MCF 10A (cell line): ENCODE measurements around the gene GPR89A. TPM values are rescaled to one million over a fixed set of nuclear protein-coding genes. Genes with fewer than 3 reads are reported as not detected.
"Not testable (repeated sequence)": the region's sequence is repeated elsewhere in the genome, so short reads cannot be mapped to it uniquely, and the experiment has no call there.

Source experiments
- BruUV-seq: library from RNA; stranded (reverse); fragments of 400-500 nt; replicated peaks from 2 replicates; lab custom pipeline; 2021; lab: Mats Ljungman, UMichigan
- CTCF ChIA-PET: fragments of 300-600 bp; sonication (Branson Sonifier 250); formaldehyde crosslinking; extraction: SDS; loops from one replicate; lab custom pipeline; 2021; ENCODE audit warnings: antibody characterized with exemption, inconsistent platforms; lab: Yijun Ruan, JAX
- POLR2A ChIA-PET: fragments of 300-600, 350-650 bp; sonication (Branson Sonifier 250); formaldehyde crosslinking; extraction: SDS; loops from one replicate; lab custom pipeline; 2020; ENCODE audit warnings: antibody characterized with exemption, inconsistent platforms; lab: Yijun Ruan, JAX
- DNase-seq: peaks from one replicate; pipeline ENCODE4 v3.0.0-alpha.2; 2018; ENCODE audit not compliant: unreplicated experiment
- H3K27ac Mint-ChIP-seq: one replicate; pipeline ENCODE4 v1.8.0; 2022; ENCODE audit warnings: mild to moderate bottlenecking, low read depth, mixed read lengths; ENCODE audit not compliant: unreplicated experiment
- H3K27me3 Mint-ChIP-seq: one replicate; pipeline ENCODE4 v1.8.0; 2022; ENCODE audit warnings: mixed read lengths; ENCODE audit not compliant: insufficient read depth, unreplicated experiment
- H3K36me3 Mint-ChIP-seq: one replicate; pipeline ENCODE4 v1.8.0; 2022; ENCODE audit warnings: mild to moderate bottlenecking, moderate library complexity, mixed read lengths; ENCODE audit not compliant: insufficient read depth, unreplicated experiment
- H3K4me1 Mint-ChIP-seq: one replicate; pipeline ENCODE4 v1.8.0; 2022; ENCODE audit warnings: mixed read lengths; ENCODE audit not compliant: insufficient read depth, unreplicated experiment
- H3K4me3 Mint-ChIP-seq: one replicate; pipeline ENCODE4 v1.8.0; 2022; ENCODE audit warnings: mild to moderate bottlenecking, moderate library complexity, mixed read lengths; ENCODE audit not compliant: unreplicated experiment
- H3K9me3 Mint-ChIP-seq: one replicate; pipeline ENCODE4 v1.8.0; 2022; ENCODE audit warnings: mixed read lengths; ENCODE audit not compliant: unreplicated experiment
- intact Hi-C: fragments of 100-400 bp; cut with micrococcal nuclease; formaldehyde crosslinking; loops from 2 replicates; pipeline ENCODE4 v1.14.1; 2022
- total RNA-seq: library from RNA; stranded (reverse); gene quantifications from 2 replicates; pipeline ENCODE4 v1.2.3, GENCODE V29; 2022

Gene GPR89A
- total RNA-seq, 1 experiment from 2014 or later, result 45.2 TPM

DNA sequence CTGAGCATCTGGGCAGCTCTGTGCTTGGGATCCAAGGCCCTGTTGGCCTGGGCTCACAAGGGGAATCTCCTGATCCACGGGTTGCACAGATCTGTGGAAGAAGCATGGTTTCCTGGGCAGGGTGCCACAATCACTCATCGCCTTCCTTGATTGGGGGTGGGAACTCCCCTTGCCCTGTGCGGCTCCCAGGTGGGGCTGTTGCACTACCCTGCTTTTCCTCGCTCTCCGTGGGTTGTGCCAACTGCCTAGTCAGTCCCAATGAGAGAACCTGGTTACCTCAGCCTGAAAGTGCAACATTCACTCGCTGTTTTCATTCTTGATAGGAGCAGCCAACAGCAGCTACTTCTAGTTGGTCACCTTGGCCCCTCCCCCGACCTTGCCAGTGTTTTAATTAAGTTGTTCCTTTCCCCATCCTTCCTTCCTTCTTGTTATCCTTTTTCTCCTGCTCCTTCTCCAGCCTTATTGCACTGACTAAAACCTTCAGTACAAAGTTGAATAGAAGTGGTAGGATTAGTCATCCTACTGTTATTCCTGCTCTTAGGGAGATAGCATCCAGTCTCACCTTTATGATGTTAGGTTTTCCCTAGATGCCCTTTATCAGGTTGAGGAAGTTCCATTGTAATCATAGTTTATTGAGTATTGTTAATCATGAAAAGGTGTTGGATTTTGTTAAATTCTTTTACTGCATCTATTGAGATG is 48.6 kb downstream of the GPR89A start:
- CTCF ChIA-PET, H3K4me1 Mint-ChIP-seq: not testable (repeated sequence)

GRCh38 chr1:145662502-145662901 is 54.7 kb downstream of the GPR89A start:
- intact Hi-C loops, result not testable (repeated sequence)

More for the DNA sequence above, 48.6 kb downstream of the GPR89A start:
- POLR2A ChIA-PET, DNase-seq, H3K27me3 Mint-ChIP-seq, H3K9me3 Mint-ChIP-seq, BruUV-seq, H3K27ac Mint-ChIP-seq, H3K4me3 Mint-ChIP-seq, intact Hi-C loops: not testable (repeated sequence)
- peaks cover 20% of the 10 kb centered on the region for H3K36me3 Mint-ChIP-seq

DNA sequence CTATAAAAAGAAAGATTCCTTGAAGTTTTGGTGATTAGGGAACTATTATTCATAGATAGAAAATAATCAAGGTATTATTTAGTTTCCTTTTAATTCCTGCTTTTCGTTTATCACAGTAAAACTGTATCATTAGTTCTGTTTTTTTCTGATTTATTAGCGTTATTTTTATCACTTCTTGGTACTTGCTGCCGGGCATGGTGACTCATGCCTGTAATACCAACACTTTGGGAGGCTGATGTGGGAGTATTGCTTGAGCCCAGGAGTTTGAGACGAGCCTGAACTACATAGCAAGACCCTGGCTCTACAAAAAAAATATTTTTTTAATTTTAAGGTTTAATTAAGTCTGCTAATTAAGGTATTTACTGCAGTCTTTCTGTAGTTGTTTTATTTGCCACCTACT is 57.2 kb downstream of the GPR89A start:
- not testable (repeated sequence) for H3K27ac Mint-ChIP-seq
- H3K36me3 Mint-ChIP-seq, result peaks cover 19% of the 10 kb centered on the region

More at GRCh38 chr1:145662502-145662901, 54.7 kb downstream of the GPR89A start:
- H3K9me3 Mint-ChIP-seq, BruUV-seq, CTCF ChIA-PET, H3K27ac Mint-ChIP-seq, H3K4me3 Mint-ChIP-seq, H3K27me3 Mint-ChIP-seq, DNase-seq, H3K4me1 Mint-ChIP-seq, POLR2A ChIA-PET: not testable (repeated sequence)
- peaks cover 19% of the 10 kb centered on the region for H3K36me3 Mint-ChIP-seq

DNA sequence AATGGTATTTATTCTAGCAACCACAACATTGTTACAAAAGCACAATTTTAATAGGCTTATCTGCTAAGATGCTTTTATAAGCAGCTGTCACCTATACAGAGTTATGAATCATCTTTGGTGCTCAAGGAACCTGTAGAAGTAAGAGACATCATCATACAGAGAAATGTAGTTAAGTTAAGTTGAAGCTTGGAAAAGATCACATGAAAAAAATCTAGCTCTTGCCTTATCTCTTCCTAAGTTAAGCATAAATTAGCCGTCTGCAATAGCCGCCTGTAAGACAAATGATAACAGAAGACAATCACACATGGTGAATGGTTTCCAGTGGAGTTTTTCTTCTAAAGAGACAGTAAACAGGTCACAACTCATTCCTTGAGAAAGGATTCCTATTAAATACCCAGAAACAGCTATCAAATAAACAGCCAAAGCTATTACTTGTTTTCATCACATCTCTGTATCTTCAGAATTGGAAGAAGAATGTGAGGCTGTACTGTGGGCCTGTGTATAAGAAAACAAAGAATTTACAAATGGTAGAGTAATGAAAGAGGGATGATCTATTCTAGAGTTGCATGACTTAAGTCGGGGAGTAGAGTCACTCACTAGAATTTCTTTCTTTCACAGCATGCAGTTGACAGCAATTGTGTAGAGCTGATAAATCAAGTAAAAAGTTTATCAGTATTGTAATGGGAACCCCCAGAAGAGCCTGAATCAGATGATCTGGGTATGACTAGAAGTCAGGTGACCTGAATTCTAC is 63.4 kb downstream of the GPR89A start:
- BruUV-seq, CTCF ChIA-PET, intact Hi-C loops: not testable (repeated sequence)

More for the DNA sequence above, 57.2 kb downstream of the GPR89A start:
- H3K4me3 Mint-ChIP-seq, intact Hi-C loops, H3K4me1 Mint-ChIP-seq, H3K27me3 Mint-ChIP-seq, CTCF ChIA-PET, BruUV-seq, POLR2A ChIA-PET, H3K9me3 Mint-ChIP-seq: not testable (repeated sequence)
- DNase-seq, result peak; percentile 29

GRCh38 chr1:145673217-145673616 is 65.4 kb downstream of the GPR89A start:
- CTCF ChIA-PET, POLR2A ChIA-PET, BruUV-seq: not testable (repeated sequence)

More for the DNA sequence above, 63.4 kb downstream of the GPR89A start:
- H3K9me3 Mint-ChIP-seq, DNase-seq, H3K27ac Mint-ChIP-seq, H3K4me1 Mint-ChIP-seq, H3K27me3 Mint-ChIP-seq, H3K4me3 Mint-ChIP-seq, POLR2A ChIA-PET: not testable (repeated sequence)
- H3K36me3 Mint-ChIP-seq, result peaks cover 23% of the 10 kb centered on the region

GRCh38 chr1:145684858-145685257 is 77.1 kb downstream of the GPR89A start:
- BruUV-seq, result not testable (repeated sequence)

More at GRCh38 chr1:145673217-145673616, 65.4 kb downstream of the GPR89A start:
- H3K9me3 Mint-ChIP-seq, H3K4me1 Mint-ChIP-seq, DNase-seq, H3K4me3 Mint-ChIP-seq, intact Hi-C loops, H3K27me3 Mint-ChIP-seq, H3K27ac Mint-ChIP-seq: not testable (repeated sequence)
- H3K36me3 Mint-ChIP-seq, result peaks cover 14% of the 10 kb centered on the region

GRCh38 chr1:145686078-145686477 is 78.3 kb downstream of the GPR89A start:
- POLR2A ChIA-PET, H3K27me3 Mint-ChIP-seq, H3K9me3 Mint-ChIP-seq, DNase-seq, H3K36me3 Mint-ChIP-seq, CTCF ChIA-PET, BruUV-seq, H3K27ac Mint-ChIP-seq, intact Hi-C loops, H3K4me3 Mint-ChIP-seq: not testable (repeated sequence)
- peaks cover 18% of the 10 kb centered on the region for H3K4me1 Mint-ChIP-seq

More at GRCh38 chr1:145684858-145685257, 77.1 kb downstream of the GPR89A start:
- H3K4me3 Mint-ChIP-seq, H3K27me3 Mint-ChIP-seq, H3K9me3 Mint-ChIP-seq, H3K36me3 Mint-ChIP-seq, H3K4me1 Mint-ChIP-seq, intact Hi-C loops, DNase-seq, POLR2A ChIA-PET, H3K27ac Mint-ChIP-seq, CTCF ChIA-PET: not testable (repeated sequence)
